ENCODE results near the gene GALNTL6.

DNA sequence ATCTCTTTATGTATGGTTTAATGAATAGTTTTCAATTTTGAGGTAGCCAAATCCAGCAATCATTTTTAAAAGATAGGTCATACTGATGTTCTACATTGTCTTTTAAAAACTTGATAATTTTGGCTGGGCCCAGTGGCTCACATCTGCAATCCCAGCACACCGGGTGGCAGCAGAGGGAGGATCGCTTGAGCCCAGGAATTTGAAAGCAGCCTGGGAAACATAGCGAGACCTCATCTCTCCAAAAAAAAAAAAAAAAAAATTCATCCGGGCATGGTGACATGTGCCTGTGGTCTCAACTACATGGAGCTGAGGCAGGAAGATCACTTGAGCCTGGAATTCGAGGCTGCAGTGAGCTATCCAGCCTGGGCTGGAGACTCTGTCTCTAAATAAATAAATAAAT is 419.8 kb downstream of the GALNTL6 start:
- TF ChIP-seq FOXK2 (IDR thresholded peaks at IDR 0.05) (no peak), ZNF384 (IDR thresholded peaks at IDR 0.05) (peak; percentile 62; the same call in 1 of the 2 replicates), CTBP1 (IDR thresholded peaks at IDR 0.05; ENCODE audit: borderline replicate concordance) (no peak)
